Bronchial epithelial cell (primary cell): ENCODE results near the gene B4GALT4. TPM values are rescaled to one million over a fixed set of nuclear protein-coding genes. Genes with fewer than 3 reads are reported as not detected.
A peak's percentile ranks its signal among the peaks of the same experiment; 100 is the strongest.

ENCODE experiments used
- DNase-seq: peaks from one replicate; pipeline ENCODE4 v3.0.0-alpha.2; 2010; ENCODE audit warnings: low read depth
- FAIRE-seq: peaks from 2 replicates; lab custom pipeline; 2011; peaks lifted over from hg19 to GRCh38; lab: Jason Lieb, UNC
- H3K27me3 ChIP-seq: 2 replicates; pipeline ENCODE4 v1.5.1; 2011; ENCODE audit warnings: low read length; ENCODE audit not compliant: control insufficient read depth, insufficient read depth
- H3K36me3 ChIP-seq: 2 replicates; pipeline ENCODE4 v1.5.1; 2011; ENCODE audit warnings: low read length; ENCODE audit not compliant: control insufficient read depth, insufficient read depth
- H3K4me3 ChIP-seq: 2 replicates; pipeline ENCODE4 v1.5.1; 2011; ENCODE audit warnings: mild to moderate bottlenecking, low read depth, low read length, control low read depth
- CTCF ChIP-seq: IDR thresholded peaks from 2 replicates; pipeline ENCODE4 v1.5.1; 2011; ENCODE audit warnings: mild to moderate bottlenecking, moderate library complexity, low read length, control low read depth, inconsistent platforms; ENCODE audit not compliant: insufficient read depth, severe bottlenecking
- total RNA-seq: library from RNA; depleted of rRNA; stranded (reverse); fragments of >200 nt; gene quantifications from 2 replicates; pipeline ENCODE4 v1.2.1, GENCODE V29; 2014

Gene B4GALT4
- total RNA-seq, 1 donor from 2014 or later, result 40.5 TPM

GRCh38 chr3:119225121-119225520, 15.6 kb downstream of the B4GALT4 start:
- FAIRE-seq (no peak), DNase-seq (no peak)
- TF ChIP-seq CTCF, result no peak
- no peak overlapping the region for H3K4me3 ChIP-seq
- H3K27me3 ChIP-seq, result no peaks in the 10 kb centered on the region
- H3K36me3 ChIP-seq, result peaks cover 11% of the 10 kb centered on the region

DNA sequence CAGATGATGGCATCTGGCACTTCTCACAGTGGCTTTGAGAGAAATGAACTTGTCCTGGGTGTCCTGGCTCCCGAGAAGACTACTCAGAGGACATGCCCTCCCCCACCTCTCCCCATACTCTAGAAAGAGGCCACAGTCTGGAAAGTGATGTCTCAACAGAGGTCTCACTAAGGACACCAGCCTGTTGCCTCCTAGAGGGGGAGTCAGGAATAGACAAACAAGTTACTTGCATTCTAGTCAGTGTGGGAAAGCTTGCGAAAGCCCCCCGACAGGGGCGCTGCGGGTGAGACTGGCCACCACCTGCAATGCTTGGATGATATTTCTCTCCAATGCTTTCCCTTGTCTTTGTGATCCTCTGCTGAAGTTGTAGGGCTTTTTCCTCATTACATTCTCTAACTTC, 17.2 kb downstream of the B4GALT4 start:
- TF ChIP-seq CTCF, result no peak
- H3K36me3 ChIP-seq, result peaks cover 11% of the 10 kb centered on the region

GRCh38 chr3:119222391-119222790, 18.3 kb downstream of the B4GALT4 start:
- Histone ChIP-seq H3K4me3 (no peak overlapping the region), H3K27me3 (no peaks in the 10 kb centered on the region), H3K36me3 (peaks cover 13% of the 10 kb centered on the region)
- no peak for TF ChIP-seq CTCF
- DNase-seq, result no peak
- no peak for FAIRE-seq

More for the DNA sequence above, 17.2 kb downstream of the B4GALT4 start:
- DNase-seq, result peak; percentile 7
- no peaks in the 10 kb centered on the region for H3K27me3 ChIP-seq
- FAIRE-seq, result no peak
- no peak overlapping the region for H3K4me3 ChIP-seq

GRCh38 chr3:119221779-119222320, 18.8 kb downstream of the B4GALT4 start:
- Histone ChIP-seq H3K36me3 (peaks cover 15% of the 10 kb centered on the region), H3K4me3 (no peak overlapping the region), H3K27me3 (no peaks in the 10 kb centered on the region)
- no peak for FAIRE-seq
- no peak for DNase-seq
- no peak for TF ChIP-seq CTCF

GRCh38 chr3:119220970-119221667, 19.6 kb downstream of the B4GALT4 start:
- Histone ChIP-seq H3K36me3 (peaks cover 15% of the 10 kb centered on the region), H3K4me3 (no peak overlapping the region), H3K27me3 (no peaks in the 10 kb centered on the region)
- DNase-seq (no peak), FAIRE-seq (peak; percentile 7)
- TF ChIP-seq CTCF, result no peak
